HG02623 (cell line): Measurements from ENCODE around the gene MRPL23.

Experiments
- ATAC-seq: cut with Tn5 transposase; IDR thresholded peaks from one replicate; pipeline ENCODE4 v1.9.1; 2021; ENCODE audit warnings: moderate library complexity; ENCODE audit not compliant: unreplicated experiment

Gene MRPL23

GRCh38 chr11:1946812-1947484 is at the start of gene MRPL23:
Gene MRPL23 (plus strand): TSS chr11:1947332. CDS start chr11:1947363, 31 bp downstream.
- ATAC-seq, result peak; percentile 59

- ATAC-seq, result no peak
These were observed 48.0 kb upstream of the MRPL23 start for GRCh38 chr11:1899090-1899489.

GRCh38 chr11:1899686-1900085 is 47.4 kb upstream of the MRPL23 start:
- ATAC-seq, result no peak

GRCh38 chr11:1906181-1906580 is 41.0 kb upstream of the MRPL23 start:
- no peak for ATAC-seq

- ATAC-seq, result no peak
These were observed 40.3 kb upstream of the MRPL23 start for GRCh38 chr11:1906611-1907423.

- no peak for ATAC-seq
These were observed 38.5 kb upstream of the MRPL23 start for GRCh38 chr11:1908618-1909017.

- no peak for ATAC-seq
These were observed 37.6 kb upstream of the MRPL23 start for GRCh38 chr11:1909524-1909923.

- no peak for ATAC-seq
These were observed 34.7 kb upstream of the MRPL23 start for GRCh38 chr11:1912289-1912878.

GRCh38 chr11:1913271-1914060 is 33.7 kb upstream of the MRPL23 start:
- ATAC-seq, result no peak

- no peak for ATAC-seq
These were observed 31.4 kb upstream of the MRPL23 start for GRCh38 chr11:1915795-1916131.

GRCh38 chr11:1916132-1916985 is 30.8 kb upstream of the MRPL23 start:
- no peak for ATAC-seq

GRCh38 chr11:1916986-1917522 is 30.1 kb upstream of the MRPL23 start:
- no peak for ATAC-seq

- no peak for ATAC-seq
These were observed 29.4 kb upstream of the MRPL23 start for GRCh38 chr11:1917523-1918435.

- no peak for ATAC-seq
These were observed 28.5 kb upstream of the MRPL23 start for GRCh38 chr11:1918436-1919315.

GRCh38 chr11:1919391-1920127 is 27.6 kb upstream of the MRPL23 start, which contains the start of gene TNNT3:
Gene TNNT3 (plus strand): TSS chr11:1919703. CDS start chr11:1922875, 3,172 bp downstream.
- no peak for ATAC-seq

- ATAC-seq, result no peak
These were observed 26.8 kb upstream of the MRPL23 start for GRCh38 chr11:1920128-1920908.
